B cell (primary cell): ENCODE results near the gene PPP2R2B.

Source experiments
- EZH2 ChIP-seq: IDR thresholded peaks from 2 replicates; pipeline ENCODE4 v1.6.1; 2012; ENCODE audit warnings: borderline replicate concordance, low read depth, mild to moderate bottlenecking, moderate library complexity, low read length; ENCODE audit not compliant: insufficient read depth, poor library complexity, severe bottlenecking
- TF ChIP-seq, protein P1 (sequence below): fragments of 200-600 bp; IDR thresholded peaks from one replicate; pipeline ENCODE4 v1.8.0; 2022; ENCODE audit warnings: antibody characterized with exemption, mild to moderate bottlenecking

DNA sequence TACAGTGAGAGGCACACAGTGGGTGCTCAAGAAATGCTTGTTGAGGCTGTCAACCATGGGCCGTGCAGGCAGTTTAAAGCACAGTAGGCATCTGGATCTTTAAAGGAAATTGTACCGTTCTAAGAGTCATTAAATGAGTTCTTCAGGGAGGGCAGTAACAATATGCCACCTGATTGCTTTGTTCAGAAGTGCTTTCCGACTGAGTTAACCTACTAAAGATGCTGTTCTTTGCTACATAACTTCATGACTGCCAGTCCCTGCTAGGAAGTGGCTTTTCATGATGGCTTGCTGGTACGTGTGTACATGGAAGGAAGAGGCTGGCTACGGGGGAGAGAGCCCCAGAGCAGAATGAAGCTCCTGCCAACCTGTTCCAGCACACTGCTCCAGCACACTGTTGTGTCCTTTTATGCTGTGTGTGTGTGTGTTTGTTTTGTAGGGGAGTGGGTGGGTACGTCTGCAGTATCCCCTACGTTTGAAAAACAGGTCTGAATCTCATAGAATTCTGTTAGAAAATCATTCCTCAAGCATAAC is 41.9 kb upstream of the PPP2R2B start:
- TF ChIP-seq, protein P1, sequence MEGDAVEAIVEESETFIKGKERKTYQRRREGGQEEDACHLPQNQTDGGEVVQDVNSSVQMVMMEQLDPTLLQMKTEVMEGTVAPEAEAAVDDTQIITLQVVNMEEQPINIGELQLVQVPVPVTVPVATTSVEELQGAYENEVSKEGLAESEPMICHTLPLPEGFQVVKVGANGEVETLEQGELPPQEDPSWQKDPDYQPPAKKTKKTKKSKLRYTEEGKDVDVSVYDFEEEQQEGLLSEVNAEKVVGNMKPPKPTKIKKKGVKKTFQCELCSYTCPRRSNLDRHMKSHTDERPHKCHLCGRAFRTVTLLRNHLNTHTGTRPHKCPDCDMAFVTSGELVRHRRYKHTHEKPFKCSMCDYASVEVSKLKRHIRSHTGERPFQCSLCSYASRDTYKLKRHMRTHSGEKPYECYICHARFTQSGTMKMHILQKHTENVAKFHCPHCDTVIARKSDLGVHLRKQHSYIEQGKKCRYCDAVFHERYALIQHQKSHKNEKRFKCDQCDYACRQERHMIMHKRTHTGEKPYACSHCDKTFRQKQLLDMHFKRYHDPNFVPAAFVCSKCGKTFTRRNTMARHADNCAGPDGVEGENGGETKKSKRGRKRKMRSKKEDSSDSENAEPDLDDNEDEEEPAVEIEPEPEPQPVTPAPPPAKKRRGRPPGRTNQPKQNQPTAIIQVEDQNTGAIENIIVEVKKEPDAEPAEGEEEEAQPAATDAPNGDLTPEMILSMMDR = no peak
- no peak for TF ChIP-seq EZH2
